Liver (tissue), 3 donors: ENCODE data around the gene EBLN2.

Experiments
- RAD21 ChIP-seq, 2 donors: IDR thresholded peaks; 2 replicates each; pipeline ENCODE4 v1.6.1; 2016; ENCODE audit warnings: antibody characterized with exemption in 2 of 2, mild to moderate bottlenecking in 2 of 2
- TAF1 ChIP-seq: conservative IDR thresholded peaks from 2 replicates; pipeline ENCODE4 v1.6.1; 2016; ENCODE audit warnings: antibody characterized with exemption, mild to moderate bottlenecking
- YY1 ChIP-seq: IDR thresholded peaks from 2 replicates; pipeline ENCODE4 v1.6.1; 2016; ENCODE audit warnings: antibody characterized with exemption, mild to moderate bottlenecking
- TF ChIP-seq, protein P1 (sequence below): fragments of 150-350 bp; IDR thresholded peaks from 2 replicates; pipeline ENCODE4 v1.5.1; 2017; ENCODE audit warnings: improper control_type of control experiment, low read depth, low read length; ENCODE audit not compliant: missing input control
- TF ChIP-seq, protein P2 (sequence below): IDR thresholded peaks from 2 replicates; pipeline ENCODE4 v1.6.1; 2016; ENCODE audit warnings: antibody characterized with exemption
- donor health status: healthy.
- donor health status: healthy.

DNA sequence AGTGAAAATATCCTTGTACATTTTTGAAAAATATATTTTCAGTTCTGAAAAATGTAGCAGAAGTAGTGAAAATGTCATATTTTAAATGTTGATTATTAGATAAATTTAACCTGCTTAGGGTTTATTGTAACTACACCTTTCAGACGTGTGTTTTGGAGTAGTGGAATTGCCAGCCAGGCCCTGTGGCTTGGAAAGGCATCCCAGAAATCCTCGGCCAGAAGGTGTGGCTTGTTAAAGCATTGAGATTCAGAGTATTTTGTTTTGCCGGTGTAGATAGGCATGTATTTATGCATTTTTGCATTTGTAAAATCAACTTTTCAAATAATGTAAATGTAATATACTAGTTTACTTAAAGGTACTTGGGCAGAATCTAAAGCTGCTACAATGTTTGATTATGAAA is 7.0 kb downstream of the EBLN2 start:
- TF ChIP-seq, protein P1, sequence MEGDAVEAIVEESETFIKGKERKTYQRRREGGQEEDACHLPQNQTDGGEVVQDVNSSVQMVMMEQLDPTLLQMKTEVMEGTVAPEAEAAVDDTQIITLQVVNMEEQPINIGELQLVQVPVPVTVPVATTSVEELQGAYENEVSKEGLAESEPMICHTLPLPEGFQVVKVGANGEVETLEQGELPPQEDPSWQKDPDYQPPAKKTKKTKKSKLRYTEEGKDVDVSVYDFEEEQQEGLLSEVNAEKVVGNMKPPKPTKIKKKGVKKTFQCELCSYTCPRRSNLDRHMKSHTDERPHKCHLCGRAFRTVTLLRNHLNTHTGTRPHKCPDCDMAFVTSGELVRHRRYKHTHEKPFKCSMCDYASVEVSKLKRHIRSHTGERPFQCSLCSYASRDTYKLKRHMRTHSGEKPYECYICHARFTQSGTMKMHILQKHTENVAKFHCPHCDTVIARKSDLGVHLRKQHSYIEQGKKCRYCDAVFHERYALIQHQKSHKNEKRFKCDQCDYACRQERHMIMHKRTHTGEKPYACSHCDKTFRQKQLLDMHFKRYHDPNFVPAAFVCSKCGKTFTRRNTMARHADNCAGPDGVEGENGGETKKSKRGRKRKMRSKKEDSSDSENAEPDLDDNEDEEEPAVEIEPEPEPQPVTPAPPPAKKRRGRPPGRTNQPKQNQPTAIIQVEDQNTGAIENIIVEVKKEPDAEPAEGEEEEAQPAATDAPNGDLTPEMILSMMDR, result no peak
- TF ChIP-seq RAD21 (IDR thresholded peaks at IDR 0.05) (no peak), TAF1 (no peak), YY1 (no peak)
- TF ChIP-seq, protein P2, sequence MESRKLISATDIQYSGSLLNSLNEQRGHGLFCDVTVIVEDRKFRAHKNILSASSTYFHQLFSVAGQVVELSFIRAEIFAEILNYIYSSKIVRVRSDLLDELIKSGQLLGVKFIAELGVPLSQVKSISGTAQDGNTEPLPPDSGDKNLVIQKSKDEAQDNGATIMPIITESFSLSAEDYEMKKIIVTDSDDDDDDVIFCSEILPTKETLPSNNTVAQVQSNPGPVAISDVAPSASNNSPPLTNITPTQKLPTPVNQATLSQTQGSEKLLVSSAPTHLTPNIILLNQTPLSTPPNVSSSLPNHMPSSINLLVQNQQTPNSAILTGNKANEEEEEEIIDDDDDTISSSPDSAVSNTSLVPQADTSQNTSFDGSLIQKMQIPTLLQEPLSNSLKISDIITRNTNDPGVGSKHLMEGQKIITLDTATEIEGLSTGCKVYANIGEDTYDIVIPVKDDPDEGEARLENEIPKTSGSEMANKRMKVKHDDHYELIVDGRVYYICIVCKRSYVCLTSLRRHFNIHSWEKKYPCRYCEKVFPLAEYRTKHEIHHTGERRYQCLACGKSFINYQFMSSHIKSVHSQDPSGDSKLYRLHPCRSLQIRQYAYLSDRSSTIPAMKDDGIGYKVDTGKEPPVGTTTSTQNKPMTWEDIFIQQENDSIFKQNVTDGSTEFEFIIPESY, result no peak
